Lower lobe of right lung (tissue), 2 donors: ENCODE results near the gene MYO9A. TPM values are rescaled to one million over a fixed set of nuclear protein-coding genes. Genes with fewer than 3 reads are reported as not detected.
"Not testable (repeated sequence)": the region's sequence is repeated elsewhere in the genome, so short reads cannot be mapped to it uniquely, and the experiment has no call there.

Source experiments
- ATAC-seq, 2 donors: fragments of 200-7000 bp; cut with Tn5 transposase; one replicate each; pipeline ENCODE4 v1.9.1; 2020 to 2022; ENCODE audit warnings: mild to moderate bottlenecking in 2 of 2, moderate library complexity in 2 of 2
- DNase-seq: peaks from one replicate; pipeline ENCODE4 v3.0.0-alpha.2; 2020
- H3K27ac ChIP-seq: fragments of 200-600 bp; one replicate; pipeline ENCODE4 v1.8.0; 2022
- H3K27me3 ChIP-seq: fragments of 200-600 bp; one replicate; pipeline ENCODE4 v1.8.0; 2022; ENCODE audit warnings: low read depth
- H3K36me3 ChIP-seq: fragments of 200-600 bp; one replicate; pipeline ENCODE4 v1.8.0; 2022; ENCODE audit warnings: mild to moderate bottlenecking
- H3K4me1 ChIP-seq: fragments of 200-600 bp; one replicate; pipeline ENCODE4 v1.8.0; 2022
- H3K4me3 ChIP-seq: fragments of 200-600 bp; one replicate; pipeline ENCODE4 v1.8.0; 2022; ENCODE audit warnings: mild to moderate bottlenecking
- H3K9me3 ChIP-seq: fragments of 200-600 bp; one replicate; pipeline ENCODE4 v1.8.0; 2022
- intact Hi-C: fragments of 100-400 bp; cut with DNase I; formaldehyde crosslinking; loops from one replicate; pipeline ENCODE4 v1.11.0; 2022
- total RNA-seq: library from RNA; stranded (reverse); fragmentation: NEBNext Ultra II Directional; extraction: Animal tissue kit (Norgen Biotek cat#: 25700); gene quantifications from one replicate; pipeline ENCODE4 v1.2.1, GENCODE V29; 2021
- TF ChIP-seq, protein P1 (sequence below): fragments of 200-600 bp; IDR thresholded peaks from one replicate; pipeline ENCODE4 v1.8.0; 2022; ENCODE audit warnings: antibody characterized with exemption, mild to moderate bottlenecking
- donor health status: DM: no; HTN: yes; CAD: no; lungs with severe emphysema.

Gene MYO9A
- total RNA-seq, 1 donor from 2014 or later, result 73.8 TPM

- H3K4me3 ChIP-seq, result no peak overlapping the region
- ATAC-seq (no peak), DNase-seq (no peak)
- no peaks in the 10 kb centered on the region for H3K9me3 ChIP-seq
- peaks cover 22% of the 10 kb centered on the region for H3K36me3 ChIP-seq
- H3K4me1 ChIP-seq, result no peaks in the 10 kb centered on the region
- no peak overlapping the region for H3K27ac ChIP-seq
- TF ChIP-seq, protein P1, sequence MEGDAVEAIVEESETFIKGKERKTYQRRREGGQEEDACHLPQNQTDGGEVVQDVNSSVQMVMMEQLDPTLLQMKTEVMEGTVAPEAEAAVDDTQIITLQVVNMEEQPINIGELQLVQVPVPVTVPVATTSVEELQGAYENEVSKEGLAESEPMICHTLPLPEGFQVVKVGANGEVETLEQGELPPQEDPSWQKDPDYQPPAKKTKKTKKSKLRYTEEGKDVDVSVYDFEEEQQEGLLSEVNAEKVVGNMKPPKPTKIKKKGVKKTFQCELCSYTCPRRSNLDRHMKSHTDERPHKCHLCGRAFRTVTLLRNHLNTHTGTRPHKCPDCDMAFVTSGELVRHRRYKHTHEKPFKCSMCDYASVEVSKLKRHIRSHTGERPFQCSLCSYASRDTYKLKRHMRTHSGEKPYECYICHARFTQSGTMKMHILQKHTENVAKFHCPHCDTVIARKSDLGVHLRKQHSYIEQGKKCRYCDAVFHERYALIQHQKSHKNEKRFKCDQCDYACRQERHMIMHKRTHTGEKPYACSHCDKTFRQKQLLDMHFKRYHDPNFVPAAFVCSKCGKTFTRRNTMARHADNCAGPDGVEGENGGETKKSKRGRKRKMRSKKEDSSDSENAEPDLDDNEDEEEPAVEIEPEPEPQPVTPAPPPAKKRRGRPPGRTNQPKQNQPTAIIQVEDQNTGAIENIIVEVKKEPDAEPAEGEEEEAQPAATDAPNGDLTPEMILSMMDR, result no peak
- no peaks in the 10 kb centered on the region for H3K27me3 ChIP-seq
- intact Hi-C loops, result no loop called here
Observed at GRCh38 chr15:72020799-72021198, 97.2 kb downstream of the MYO9A start.

DNA sequence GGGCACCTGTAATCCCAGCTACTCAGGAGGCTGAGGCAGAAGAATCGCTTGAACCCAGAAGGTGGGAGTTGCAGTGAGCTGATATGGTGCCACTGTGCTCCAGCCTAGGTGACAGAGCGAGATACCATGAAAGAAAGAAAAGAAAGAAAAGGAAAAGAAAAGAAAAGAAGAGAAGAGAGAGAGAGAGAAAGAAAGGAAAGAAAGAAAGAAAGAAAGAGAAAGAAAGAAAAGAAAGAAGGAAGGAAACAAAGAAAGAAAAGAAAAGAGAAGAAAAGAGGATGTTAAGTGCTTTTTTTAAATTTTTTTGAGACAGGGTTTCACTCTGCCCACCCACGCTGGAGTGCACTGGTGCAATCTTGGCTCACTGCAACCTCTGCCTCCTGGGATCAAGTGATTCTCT lies 103.4 kb downstream of the MYO9A start:
- DNase-seq, intact Hi-C loops, H3K4me3 ChIP-seq, ATAC-seq, H3K27ac ChIP-seq, H3K4me1 ChIP-seq, H3K27me3 ChIP-seq, H3K9me3 ChIP-seq: not testable (repeated sequence)
- H3K36me3 ChIP-seq, result peaks cover 14% of the 10 kb centered on the region

DNA sequence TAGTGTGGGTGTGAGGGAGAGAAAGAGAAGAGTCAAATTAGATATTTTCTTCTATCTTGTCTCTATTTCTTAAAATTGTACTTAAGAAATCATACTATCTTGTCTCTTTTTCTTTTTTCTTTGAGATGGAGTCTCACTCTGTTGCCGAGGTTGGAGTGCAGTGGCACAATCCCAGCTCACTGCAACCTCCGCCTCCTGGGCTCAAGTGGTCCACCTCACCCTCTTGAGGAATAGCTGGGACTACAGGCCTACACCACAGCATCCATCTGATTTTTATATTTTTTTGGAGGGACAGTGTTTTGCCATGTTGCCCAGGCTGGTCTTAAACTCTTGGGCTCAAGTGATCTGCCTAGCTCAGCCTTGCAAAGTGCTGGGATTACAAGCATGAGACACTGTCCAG lies 104.2 kb downstream of the MYO9A start:
- TF ChIP-seq, protein P1, result no peak
- peak in 1 of 2 donors; percentile 61 for ATAC-seq
- no peak for DNase-seq
- intact Hi-C loops, result no loop called here
- Histone ChIP-seq H3K4me3 (no peak overlapping the region), H3K27ac (no peak overlapping the region), H3K36me3 (peaks cover 18% of the 10 kb centered on the region), H3K27me3 (no peaks in the 10 kb centered on the region), H3K9me3 (no peaks in the 10 kb centered on the region), H3K4me1 (peaks cover 3% of the 10 kb centered on the region)

- no peak for DNase-seq
- no peak for ATAC-seq
- Histone ChIP-seq H3K9me3 (no peaks in the 10 kb centered on the region), H3K4me3 (no peak overlapping the region), H3K4me1 (peaks cover 3% of the 10 kb centered on the region), H3K27ac (no peak overlapping the region), H3K36me3 (peaks cover 27% of the 10 kb centered on the region), H3K27me3 (no peaks in the 10 kb centered on the region)
- TF ChIP-seq, protein P1, result no peak
- intact Hi-C loops, result no loop called here
Observed at GRCh38 chr15:72011302-72011942, 106.5 kb downstream of the MYO9A start.

DNA sequence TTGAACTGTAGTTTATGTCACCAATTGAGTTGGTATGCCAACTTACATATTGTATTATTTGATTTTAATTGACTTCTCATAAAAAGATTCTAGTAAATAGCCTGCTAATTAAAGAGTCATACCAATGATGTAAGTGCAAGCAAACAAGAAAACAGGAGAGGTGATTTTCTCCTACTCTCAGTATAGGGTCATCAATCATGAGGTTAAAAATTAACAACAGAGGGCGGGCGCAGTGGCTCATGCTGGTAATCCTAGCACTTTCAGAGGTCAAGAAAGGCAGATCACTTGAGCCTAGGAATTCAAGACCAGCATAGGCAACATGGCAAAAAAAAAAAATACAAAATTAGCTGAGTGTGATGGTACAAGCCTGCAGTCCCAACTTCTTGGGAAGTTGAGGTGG lies 108.7 kb downstream of the MYO9A start:
- peaks cover 3% of the 10 kb centered on the region for H3K4me1 ChIP-seq
- no peaks in the 10 kb centered on the region for H3K27me3 ChIP-seq
- intact Hi-C loops, result no loop called here
- H3K27ac ChIP-seq, result no peak overlapping the region
- TF ChIP-seq, protein P1, result no peak
- no peaks in the 10 kb centered on the region for H3K9me3 ChIP-seq
- H3K36me3 ChIP-seq, result peaks cover 31% of the 10 kb centered on the region
- ATAC-seq (peak; percentile 65 to 84), DNase-seq (no peak)
- H3K4me3 ChIP-seq, result no peak overlapping the region

- Histone ChIP-seq H3K27ac (no peak overlapping the region), H3K9me3 (no peaks in the 10 kb centered on the region), H3K36me3 (peaks cover 38% of the 10 kb centered on the region), H3K27me3 (no peaks in the 10 kb centered on the region), H3K4me1 (no peaks in the 10 kb centered on the region), H3K4me3 (no peak overlapping the region)
- TF ChIP-seq, protein P1, result no peak
- intact Hi-C loops, result no loop called here
- no peak for DNase-seq
- no peak for ATAC-seq
Observed at GRCh38 chr15:72006382-72006781, 111.6 kb downstream of the MYO9A start.
